ENCODE data around the gene HAAO. TPM values are rescaled to one million over a fixed set of nuclear protein-coding genes. Genes with fewer than 3 reads are reported as not detected.

HAAO gene
- total RNA-seq, 2 donors from 2014 or later, result 0.98 to 0.99 TPM

Other genes with a start within 250 kb of the HAAO start
- gene MTA3, start 224.0 kb downstream of the HAAO start, total RNA-seq, result 10 to 100 TPM; 22.7 to 30.9 TPM
- gene OXER1, start 28.4 kb downstream of the HAAO start, total RNA-seq, result under 1 TPM; 0.13 TPM